Kidney (tissue), 14 donors: Measurements from ENCODE around the gene CALHM2. TPM values are rescaled to one million over a fixed set of nuclear protein-coding genes. Genes with fewer than 3 reads are reported as not detected.

Experiments
- DNase-seq, 5 donors: peaks; one replicate each; pipeline ENCODE4 v3.0.0-alpha.2; 2013 to 2020
- FAIRE-seq: peaks from 2 replicates; lab custom pipeline; 2012; peaks lifted over from hg19 to GRCh38; lab: Jason Lieb, UNC
- H3K27ac ChIP-seq, 2 donors: one replicate each; pipeline ENCODE4 v1.7.0; 2013; ENCODE audit warnings: low read depth in 2 of 2, low read length in 2 of 2, inconsistent platforms in 1 of 2
- H3K27me3 ChIP-seq: one replicate; pipeline ENCODE4 v1.7.1; 2013; ENCODE audit warnings: low read length, inconsistent platforms; ENCODE audit not compliant: control insufficient read depth, insufficient read depth
- H3K36me3 ChIP-seq, 3 donors: one replicate each; pipeline versions ENCODE4 v1.7.0 to v1.7.1; 2013; ENCODE audit warnings: low read length in 3 of 3, control low read depth in 1 of 3, inconsistent platforms in 1 of 3; ENCODE audit not compliant: insufficient read depth in 3 of 3, control insufficient read depth in 2 of 3
- H3K4me1 ChIP-seq, 3 donors: one replicate each; pipeline versions ENCODE4 v1.7.0 to v1.7.1; 2013; ENCODE audit warnings: low read length in 3 of 3, inconsistent platforms in 1 of 3, low read depth in 1 of 3; ENCODE audit not compliant: control insufficient read depth in 2 of 3, insufficient read depth in 2 of 3
- H3K4me3 ChIP-seq, 3 donors: one replicate each; pipeline versions ENCODE4 v1.7.0 to v1.8.1; 2013; ENCODE audit warnings: low read length in 3 of 3, control low read depth in 1 of 3, inconsistent platforms in 1 of 3
- H3K9ac ChIP-seq, 3 donors: one replicate each; pipeline versions ENCODE4 v1.7.0 to v1.7.1; 2013; ENCODE audit warnings: low read length in 3 of 3, control low read depth in 1 of 3, inconsistent platforms in 1 of 3
- H3K9me3 ChIP-seq, 3 donors: one replicate each; pipeline versions ENCODE4 v1.7.0 to v1.7.1; 2013; ENCODE audit warnings: low read length in 3 of 3, control low read depth in 1 of 3, inconsistent platforms in 1 of 3; ENCODE audit not compliant: control insufficient read depth in 2 of 3, insufficient read depth in 1 of 3
- CTCF ChIP-seq: IDR thresholded peaks from 3 replicates; pipeline ENCODE4 v1.5.1; 2012; ENCODE audit warnings: mild to moderate bottlenecking, moderate library complexity, borderline replicate concordance; ENCODE audit not compliant: insufficient read depth; ENCODE audit errors: extremely low read depth
- intact Hi-C: fragments of 100-400 bp; cut with DNase I; formaldehyde crosslinking; loops from one replicate; pipeline ENCODE4 v1.11.1; 2022
- polyA plus RNA-seq: library from polyadenylated mRNA; stranded (reverse); fragments of 350-450 nt; fragmentation: Illumina TruSeq; extraction: RNeasy Lipid Tissue Mini Kit (QIAGEN cat#74804); gene quantifications from one replicate; pipeline ENCODE4 v1.2.3, GENCODE V29; 2014; ENCODE audit warnings: low read depth, low replicate concordance; ENCODE audit not compliant: insufficient read depth
- total RNA-seq: library from RNA; stranded (reverse); fragmentation: NEBNext Ultra II Directional; extraction: Animal tissue kit (Norgen Biotek cat#: 25700); gene quantifications from one replicate; pipeline ENCODE4 v1.2.1, GENCODE V29; 2021
- donor health status: control.
- donor health status: control.
- donor health status: control.
- donor health status: control.
- donor health status: control.
- donor health status: DM: yes; HTN: yes; CAD: no.
- donor health status: Normal renal cell carcinoma (clear cell type).

The CALHM2 gene
- total and polyA plus RNA-seq, 2 donors from 2014 or later: 8.0 to 26.0 TPM

- peaks cover 0 to 4% (median 2%) of the 10 kb centered on the region in 3 donors for H3K4me1 ChIP-seq
- H3K27ac ChIP-seq: no peak overlapping the region
- intact Hi-C loops: no loop called here
- no peak overlapping the region for H3K4me3 ChIP-seq
- no peaks in the 10 kb centered on the region for H3K36me3 ChIP-seq
- no peak overlapping the region for H3K9ac ChIP-seq
- FAIRE-seq (no peak), DNase-seq (peak in 1 of 5 donors; percentile 6)
- TF ChIP-seq CTCF: no peak
- peaks cover 2% of the 10 kb centered on the region for H3K27me3 ChIP-seq
- H3K9me3 ChIP-seq: no peaks in the 10 kb centered on the region
These were observed 43.2 kb upstream of the CALHM2 start for GRCh38 chr10:103495321-103495720.

- no peak for FAIRE-seq
- Histone ChIP-seq H3K36me3 (no peaks in the 10 kb centered on the region), H3K9me3 (no peaks in the 10 kb centered on the region), H3K27me3 (peaks cover 2% of the 10 kb centered on the region), H3K4me1 (peaks cover 0 to 4% (median 2%) of the 10 kb centered on the region in 3 donors), H3K9ac (no peak overlapping the region), H3K4me3 (peak overlapping the region in 1 of 3 donors; percentile 17), H3K27ac (no peak overlapping the region)
- peak in 4 of 5 donors; percentile 54 to 78 (median 70) for DNase-seq
- TF ChIP-seq CTCF: no peak
- intact Hi-C loops: no loop called here
These were observed 42.0 kb upstream of the CALHM2 start for GRCh38 chr10:103493916-103494877.

GRCh38 chr10:103493362-103493915 lies 41.3 kb upstream of the CALHM2 start, which contains the start of gene NEURL1:
Gene NEURL1, plus strand, starts transcription at chr10:103493705. Its CDS starts 683 bp downstream, at chr10:103494388.
- intact Hi-C loops: no loop called here
- H3K9me3 ChIP-seq: no peaks in the 10 kb centered on the region
- DNase-seq (peak; percentile 63 to 86 (median 67)), FAIRE-seq (no peak)
- H3K9ac ChIP-seq: no peak within 1 kb of the TSS
- no peak within 1 kb of the TSS for H3K27ac ChIP-seq
- H3K4me3 ChIP-seq: peak within 1 kb of the TSS in 1 of 3 donors; percentile 39
- no peak for TF ChIP-seq CTCF
- H3K36me3 ChIP-seq: no peaks in the 10 kb centered on the region
- H3K4me1 ChIP-seq: peaks cover 0 to 4% (median 2%) of the 10 kb centered on the region in 3 donors
- H3K27me3 ChIP-seq: peaks cover 2% of the 10 kb centered on the region
